NCI-H2227 (cell line): ENCODE measurements around the gene VEZF1.

Source experiments
- DNase-seq: peaks from one replicate; lab custom pipeline; 2025; ENCODE audit not compliant: unreplicated experiment; lab: John Stamatoyannopoulos, UW

VEZF1 gene, protein sequence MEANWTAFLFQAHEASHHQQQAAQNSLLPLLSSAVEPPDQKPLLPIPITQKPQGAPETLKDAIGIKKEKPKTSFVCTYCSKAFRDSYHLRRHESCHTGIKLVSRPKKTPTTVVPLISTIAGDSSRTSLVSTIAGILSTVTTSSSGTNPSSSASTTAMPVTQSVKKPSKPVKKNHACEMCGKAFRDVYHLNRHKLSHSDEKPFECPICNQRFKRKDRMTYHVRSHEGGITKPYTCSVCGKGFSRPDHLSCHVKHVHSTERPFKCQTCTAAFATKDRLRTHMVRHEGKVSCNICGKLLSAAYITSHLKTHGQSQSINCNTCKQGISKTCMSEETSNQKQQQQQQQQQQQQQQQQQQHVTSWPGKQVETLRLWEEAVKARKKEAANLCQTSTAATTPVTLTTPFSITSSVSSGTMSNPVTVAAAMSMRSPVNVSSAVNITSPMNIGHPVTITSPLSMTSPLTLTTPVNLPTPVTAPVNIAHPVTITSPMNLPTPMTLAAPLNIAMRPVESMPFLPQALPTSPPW

DNA sequence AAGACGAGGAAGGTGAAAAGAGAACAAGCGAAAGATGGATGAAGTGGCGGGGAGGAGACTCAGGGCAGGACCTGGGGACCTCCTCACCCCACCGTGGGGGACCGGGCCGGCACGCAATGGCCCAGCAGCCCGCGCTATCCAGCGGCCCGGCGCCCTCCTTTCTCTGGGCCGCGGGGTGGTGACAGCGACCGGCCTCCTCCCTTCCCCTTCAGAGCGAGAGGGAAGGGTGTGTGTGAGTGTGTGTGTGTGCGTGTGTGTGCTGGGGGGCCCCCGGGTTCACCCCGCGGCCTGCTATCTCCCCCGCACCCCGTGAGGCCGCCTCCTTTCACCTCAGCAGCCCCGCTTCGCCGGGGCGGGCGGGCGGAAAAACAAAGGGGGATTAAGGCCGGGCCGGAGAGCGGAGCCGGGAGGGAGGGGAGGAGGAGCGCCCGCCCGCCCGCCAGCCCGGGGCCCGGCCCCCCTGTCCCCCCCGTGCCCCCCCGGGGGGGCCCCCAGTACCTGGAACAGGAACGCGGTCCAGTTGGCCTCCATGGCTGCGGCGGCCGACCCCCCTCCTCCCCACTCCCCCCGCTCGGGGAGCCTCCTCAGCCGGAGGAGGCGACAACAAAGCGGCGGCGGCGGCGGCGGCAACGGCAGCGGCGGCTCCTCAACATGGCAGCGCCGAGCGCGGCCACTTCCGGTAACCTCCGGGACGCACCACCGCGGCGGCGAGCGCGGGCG, at the start of gene VEZF1:
Gene VEZF1, minus strand, starts transcription at position 674 of the 720 bp plus-strand sequence. Its CDS starts 143 bp downstream, at position 531.
- peak; percentile 88 for DNase-seq

DNA sequence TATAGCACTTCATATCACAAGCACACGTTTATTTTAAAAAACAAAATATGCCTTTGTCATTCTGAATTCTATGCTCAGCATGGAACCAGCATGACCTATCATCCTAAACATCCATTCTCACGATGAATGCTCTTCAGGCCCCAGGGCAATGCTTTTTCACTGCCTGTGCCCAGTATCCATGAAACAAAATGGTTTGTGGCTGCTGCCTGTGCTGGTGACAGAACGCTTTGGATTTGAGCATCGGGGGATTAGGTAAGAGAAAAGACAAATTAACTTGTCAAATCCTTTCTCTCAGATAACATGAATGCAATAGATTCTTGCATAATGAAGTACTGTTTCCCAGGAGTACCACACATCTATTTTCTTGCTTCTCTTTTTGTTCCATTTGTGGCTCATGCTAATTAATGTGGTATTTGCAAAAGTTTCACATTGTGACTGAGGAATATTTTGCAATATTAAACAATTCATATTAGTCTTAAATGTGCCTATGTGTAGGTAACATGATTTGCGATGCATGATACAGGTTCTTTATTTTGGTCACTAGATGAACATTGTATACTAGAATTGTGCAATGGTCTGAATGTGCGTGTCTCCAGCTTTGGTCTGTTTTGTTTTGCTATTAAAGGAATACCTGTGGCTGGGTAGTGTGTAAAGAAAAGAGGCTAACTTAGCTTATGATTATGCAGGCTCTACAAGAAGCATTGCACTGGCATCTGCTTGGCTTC, 44.8 kb upstream of the VEZF1 start:
- no peak for DNase-seq

DNA sequence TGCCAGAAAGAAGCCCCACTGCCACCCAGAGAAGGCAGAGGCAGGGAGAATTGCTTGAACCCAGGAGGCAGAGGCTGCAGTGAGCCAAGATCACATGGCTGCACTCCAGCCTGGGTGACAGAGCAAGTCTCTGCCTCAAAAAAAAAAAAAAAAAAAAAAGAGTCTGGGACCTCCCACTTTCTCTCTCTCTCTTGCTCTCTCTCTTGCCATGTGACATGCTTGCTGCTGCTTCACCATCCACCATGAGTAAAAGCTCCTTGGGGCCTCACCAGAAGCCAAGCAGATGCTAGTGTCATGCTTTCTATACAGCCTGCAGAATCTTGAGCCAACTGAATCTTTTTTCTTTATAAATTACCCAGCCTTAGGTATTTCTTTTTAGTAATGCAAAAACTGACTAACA, 40.5 kb upstream of the VEZF1 start:
- DNase-seq, result no peak

DNA sequence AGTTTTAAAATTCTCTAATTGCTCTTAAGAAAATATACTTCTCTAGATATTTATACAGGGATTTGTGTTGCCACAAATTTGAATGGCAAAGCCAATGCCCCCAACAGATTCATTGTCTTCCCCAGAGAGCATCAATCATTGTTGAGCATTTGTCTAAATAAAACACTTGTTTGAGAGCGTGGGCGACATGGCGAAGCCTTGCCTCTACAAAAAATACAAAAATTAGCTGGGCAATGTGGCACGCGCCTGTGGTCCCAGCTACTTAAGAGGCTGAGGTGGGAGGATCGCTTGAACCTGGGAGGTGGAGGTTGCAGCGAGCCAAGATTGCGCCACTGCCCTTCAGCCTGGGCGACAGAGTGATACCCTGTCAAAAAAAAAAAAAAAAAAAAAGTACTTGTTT, 32.3 kb upstream of the VEZF1 start:
- peak; percentile 34 for DNase-seq

DNA sequence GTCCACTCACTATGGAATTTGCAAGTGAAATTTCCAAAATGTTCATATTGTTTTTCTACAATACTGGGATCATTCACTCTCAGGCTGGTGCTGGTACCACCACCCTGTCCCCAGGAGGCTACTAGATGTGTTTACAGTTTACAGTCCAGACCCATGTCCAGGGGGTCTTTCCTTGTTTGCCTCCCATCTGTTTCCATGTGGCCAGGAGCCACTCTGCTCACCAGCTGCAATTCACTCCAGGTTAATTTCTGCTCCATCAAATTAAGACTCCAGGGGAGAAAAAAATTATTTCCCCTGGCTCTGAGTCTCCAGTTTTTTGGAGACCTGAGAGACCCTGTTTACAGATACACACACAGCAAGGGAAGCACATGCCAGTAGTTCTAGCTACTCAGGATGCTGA, 31.5 kb upstream of the VEZF1 start:
- DNase-seq, result no peak

DNA sequence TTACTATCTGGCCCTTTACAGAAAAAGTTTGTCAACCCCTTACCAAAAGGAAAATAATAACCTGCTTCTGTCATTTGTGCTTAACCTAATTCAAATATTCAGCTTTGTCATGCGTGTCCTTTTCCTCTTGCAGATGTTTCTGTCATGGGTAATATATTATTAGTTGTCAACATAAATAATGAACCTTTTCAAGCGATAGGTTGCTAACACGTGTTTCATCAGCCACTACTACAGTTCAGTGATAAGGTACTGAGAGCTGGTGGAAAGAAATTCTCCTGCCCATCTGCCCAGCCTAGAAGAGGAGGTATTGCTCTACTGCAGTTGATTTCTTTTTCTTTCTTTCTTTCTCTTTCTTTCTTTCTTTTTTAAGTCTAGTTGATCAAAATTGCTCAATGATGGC, 31.0 kb upstream of the VEZF1 start:
- no peak for DNase-seq

DNA sequence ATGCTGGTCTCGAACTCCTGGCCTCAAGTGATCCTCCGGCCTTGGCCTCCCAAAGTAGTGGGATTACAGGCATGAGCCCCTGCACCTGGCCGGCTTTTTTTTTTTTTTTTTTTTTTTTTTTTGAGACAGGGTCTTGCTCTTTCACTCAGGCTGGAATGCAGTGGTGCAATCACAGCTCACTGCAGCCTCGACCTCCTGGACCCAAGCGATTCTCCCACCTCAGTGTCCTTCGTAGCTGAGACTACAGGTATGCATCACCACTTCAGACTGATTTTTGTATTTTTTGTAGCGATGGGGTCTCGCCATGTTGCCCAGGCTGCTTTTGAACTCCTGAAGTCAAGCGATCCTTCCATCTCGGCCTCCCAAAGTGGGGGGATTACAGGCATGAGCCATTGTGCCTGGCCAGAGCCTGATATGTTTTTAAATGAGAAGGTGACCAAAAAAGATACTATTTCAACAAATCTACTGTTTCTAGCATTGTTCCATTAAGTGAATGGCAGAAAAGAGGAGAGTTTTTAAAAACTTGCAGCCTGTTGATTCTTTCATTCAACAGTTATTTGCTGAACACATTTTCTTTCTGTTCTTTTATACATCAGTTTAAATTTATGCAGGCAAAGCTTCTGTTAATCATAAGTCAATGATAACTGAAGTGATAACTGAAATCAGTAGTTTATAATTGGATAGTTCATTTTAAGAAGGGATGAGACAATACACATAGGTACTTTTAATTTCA, 22.2 kb upstream of the VEZF1 start:
- no peak for DNase-seq

DNA sequence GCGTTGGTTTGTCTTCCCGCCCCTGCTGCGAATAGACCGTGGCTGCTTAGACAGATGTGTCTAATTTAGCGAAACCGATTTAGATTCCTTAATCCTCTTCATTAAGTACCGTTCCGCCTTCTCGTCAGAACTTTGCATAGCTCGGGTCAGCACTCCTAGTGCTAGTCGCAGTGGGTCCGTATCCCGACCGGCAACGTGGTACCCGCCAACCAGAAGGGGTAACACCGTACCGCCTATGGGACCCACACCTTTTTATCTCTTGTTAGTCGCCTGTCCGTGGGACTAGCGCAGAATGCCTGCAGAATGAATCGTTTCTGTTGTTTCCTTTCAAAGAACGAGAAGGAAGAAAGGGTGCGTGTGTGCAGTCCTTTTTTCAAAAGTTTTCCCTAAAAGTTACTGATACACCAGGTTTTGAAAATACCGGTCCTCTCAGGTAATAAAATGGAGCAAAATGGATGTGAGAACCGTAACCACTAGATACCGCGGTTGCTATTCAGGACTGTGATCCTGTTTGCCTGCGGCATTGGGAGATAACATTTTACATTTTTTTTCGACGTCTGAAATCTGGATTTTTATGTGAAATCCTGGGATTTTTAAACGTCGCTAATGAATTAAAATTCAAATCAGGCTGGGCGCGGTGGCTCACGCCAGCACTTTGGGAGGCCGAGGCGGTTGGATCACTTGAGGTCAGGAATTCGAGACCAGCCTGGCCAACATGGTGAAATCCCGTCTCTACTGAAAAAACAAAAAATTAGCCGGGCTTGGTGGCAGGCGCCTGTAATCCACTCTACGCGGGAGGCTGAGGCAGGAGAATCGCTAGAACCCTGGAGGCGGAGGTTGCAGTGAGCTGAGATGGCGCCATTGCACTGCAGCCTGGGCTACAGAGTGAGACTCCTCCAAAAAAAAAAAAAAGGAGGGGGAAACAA, 20.0 kb upstream of the VEZF1 start:
- peak; percentile 64 for DNase-seq

DNA sequence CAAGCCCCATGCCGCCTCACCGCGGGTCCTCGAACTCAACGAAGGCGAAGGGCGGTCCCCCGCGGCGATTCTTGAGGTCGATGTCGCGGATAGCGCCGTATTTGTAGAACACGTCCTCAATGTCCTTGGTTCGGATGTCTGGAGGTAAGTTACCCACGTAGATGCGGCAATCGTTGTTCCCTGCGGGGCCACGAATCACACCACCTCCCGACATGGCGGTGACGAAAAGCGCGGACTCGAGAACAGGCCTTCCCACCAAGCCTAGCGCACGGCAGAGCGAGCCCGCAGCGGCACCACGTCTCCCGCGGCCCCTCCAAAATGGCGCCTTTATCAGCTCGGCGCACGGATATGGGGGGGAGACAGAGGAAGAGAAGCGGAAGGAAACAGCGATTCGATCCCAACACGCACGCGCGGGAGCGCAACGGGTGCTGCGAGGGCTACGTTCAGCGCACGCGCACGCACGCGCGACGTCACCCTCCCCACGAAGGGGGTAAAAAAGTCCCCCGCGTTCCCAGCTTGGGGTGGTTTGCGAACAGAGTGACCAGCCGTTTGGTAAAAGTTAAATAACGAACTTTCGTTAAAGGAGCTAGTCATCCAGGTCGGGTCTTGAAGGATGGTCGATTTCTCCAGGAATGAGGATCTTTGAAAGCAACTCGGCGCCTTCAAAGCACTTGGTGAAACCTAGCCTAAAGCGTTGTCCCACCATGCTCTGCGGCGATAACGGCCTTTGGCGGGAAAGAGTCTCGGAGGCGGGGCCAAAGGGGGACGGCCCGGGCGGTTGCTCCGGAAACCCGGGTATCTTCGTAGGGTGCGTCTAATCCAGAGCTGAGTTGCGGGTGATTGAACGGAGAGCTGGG, 19.1 kb upstream of the VEZF1 start, which contains the start of gene SRSF1:
Gene SRSF1, minus strand, starts transcription at position 323 of the 857 bp plus-strand sequence. Its CDS starts 109 bp downstream, at position 214.
- peak; percentile 100 for DNase-seq

DNA sequence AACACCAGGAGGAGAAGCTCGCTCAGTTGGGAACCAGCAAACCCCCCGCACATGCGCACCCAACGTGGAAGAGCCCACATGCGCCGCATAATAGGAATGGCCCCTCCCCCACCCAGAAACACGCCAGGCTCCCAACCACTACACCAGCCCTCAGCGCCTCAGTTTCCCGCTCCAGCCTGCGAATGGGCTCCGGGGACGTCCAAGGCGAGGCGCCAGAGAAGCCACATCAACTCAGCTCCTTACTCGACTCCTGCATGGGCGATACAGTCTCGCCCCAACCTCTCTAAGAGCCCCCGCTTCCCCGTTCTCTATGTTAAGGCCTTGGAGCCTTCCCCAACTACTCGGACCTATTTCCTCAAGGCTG, 18.5 kb upstream of the VEZF1 start:
- peak; percentile 83 for DNase-seq

DNA sequence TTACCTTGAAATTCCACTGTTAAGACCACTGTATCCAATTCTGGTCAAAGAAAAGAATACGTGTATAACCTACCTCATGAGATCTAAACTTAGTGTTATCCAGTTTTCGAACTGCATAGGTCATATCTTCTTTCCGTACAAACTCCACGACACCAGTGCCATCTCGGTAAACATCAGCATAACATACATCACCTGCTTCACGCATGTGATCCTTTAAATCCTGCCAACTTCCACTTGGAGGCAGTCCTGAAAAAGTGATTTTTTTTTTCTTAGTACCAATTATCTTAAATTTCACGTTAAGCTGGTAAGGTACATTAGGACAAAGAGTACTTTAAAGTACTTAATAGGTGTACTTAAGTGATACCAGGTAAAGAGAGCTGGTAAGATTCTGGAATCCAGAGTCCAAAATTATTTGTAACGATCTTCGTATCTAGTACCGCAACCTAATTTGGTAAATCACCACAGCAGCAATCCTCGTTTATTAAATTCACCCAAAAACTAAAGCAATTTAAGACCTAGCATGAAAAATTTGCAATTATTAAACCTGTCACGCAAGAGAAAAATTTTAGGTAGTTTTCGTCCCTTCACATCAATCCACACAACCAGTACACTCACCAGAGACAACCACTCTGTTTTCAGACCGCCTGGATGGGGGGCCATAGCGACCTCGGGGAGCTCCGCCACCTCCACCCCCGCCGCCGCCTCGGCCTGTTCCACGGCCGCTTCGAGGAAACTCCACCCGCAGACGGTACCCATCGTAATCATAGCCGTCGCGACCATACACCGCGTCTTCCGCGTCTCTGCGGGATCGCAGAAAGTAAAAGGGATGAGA, 17.9 kb upstream of the VEZF1 start:
- DNase-seq, result no peak

DNA sequence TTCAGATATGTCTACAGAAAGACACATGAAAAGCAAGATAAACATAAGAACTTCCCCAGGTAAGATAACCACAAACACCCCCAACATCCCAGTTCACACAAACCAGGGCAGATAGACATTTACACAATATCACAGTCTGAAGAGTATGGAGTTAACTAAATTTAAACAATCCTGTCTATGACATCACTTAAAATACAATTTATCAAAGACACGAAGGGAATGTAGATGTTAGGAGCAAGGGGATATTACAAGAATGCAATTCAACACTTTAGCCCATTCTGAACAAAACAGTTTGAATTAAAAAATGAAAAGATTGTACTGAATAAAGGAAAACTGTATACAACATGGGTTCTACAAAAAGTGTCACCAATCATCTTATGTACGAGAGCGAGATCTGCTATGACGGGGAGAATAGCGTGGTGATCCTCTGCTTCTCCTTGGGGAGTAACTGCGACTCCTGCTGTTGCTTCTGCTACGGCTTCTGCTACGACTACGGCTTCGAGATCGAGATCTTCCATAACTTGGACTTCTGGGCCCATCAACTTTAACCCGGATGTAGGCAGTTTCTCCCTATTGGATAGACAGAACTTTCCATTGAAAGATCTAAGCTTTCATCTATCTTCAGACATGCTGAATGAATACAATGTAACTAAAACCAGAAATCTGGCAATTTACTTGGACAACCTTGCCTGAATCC, 17.1 kb upstream of the VEZF1 start:
- DNase-seq, result no peak

DNA sequence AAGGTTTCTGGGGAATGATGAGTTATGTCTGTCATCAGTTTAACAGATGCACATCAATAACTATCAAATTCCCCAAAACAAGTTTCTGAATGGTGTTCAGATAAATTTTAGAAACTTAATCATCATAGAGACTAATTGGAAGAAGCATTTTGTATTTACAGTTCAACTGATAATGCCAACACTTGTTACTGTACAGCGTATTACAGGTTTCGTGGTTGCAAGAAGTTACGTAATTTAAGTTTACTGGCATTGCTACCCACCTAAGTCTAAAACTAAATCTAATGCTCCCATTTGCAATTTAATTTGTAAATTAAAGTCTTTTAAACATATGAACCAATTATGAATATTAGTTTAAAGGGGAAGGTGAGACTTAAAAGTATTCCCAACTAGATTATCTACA, 16.0 kb upstream of the VEZF1 start:
- no peak for DNase-seq

DNA sequence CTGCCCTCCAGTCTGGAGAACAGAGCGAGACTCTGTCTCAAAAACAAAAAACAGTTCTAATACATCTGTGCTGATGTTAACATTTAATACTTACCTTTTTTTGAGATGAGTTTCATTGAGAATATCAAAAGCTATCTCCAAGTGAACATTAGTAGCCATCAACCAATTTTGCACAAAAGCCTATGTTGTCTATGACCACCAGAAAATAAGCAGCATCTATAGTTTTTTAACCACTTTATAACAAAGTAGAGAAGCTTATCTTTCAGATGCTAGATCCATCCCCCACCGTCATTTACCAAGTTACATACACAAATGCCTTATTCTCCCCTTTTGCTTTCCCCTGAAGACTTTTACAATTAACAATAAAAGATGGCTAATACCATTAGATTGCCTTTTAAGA, 14.9 kb upstream of the VEZF1 start:
- DNase-seq, result no peak

DNA sequence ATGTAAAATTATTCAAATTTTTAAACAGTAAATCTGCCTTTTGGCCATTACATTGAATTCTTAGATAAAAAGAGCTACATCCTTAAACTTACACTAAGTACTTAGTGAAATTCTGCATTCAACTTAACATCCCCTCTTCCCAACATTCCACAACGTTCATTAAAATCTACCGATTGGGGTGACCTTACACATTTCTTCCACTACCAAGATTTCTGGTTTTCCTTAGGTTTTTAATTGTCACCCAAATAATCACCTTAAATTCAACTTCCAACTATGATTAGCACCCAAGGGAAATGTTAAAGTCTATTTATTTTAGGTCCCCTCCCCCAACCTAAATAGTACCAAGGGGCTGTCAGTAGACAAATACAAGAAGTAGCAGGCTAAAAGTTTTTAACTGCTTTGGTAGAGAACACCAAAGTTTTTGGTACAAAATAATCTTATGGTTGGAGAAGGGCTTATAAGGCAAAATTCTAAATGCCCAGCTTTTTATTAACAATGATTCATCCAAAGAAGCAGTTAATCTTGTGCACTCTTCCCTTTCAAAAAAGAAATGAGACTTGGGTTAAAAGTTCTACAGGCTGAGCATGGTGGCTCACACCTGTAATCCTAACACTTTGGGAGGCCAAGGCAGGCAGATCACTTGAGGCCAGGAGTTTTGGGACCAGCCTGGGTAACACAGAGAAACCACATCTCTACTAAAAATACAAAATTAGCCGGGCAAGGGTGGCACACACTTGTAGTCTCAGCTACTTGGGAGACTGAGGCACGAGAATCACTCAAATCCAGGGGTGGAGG, 14.3 kb upstream of the VEZF1 start:
- no peak for DNase-seq

DNA sequence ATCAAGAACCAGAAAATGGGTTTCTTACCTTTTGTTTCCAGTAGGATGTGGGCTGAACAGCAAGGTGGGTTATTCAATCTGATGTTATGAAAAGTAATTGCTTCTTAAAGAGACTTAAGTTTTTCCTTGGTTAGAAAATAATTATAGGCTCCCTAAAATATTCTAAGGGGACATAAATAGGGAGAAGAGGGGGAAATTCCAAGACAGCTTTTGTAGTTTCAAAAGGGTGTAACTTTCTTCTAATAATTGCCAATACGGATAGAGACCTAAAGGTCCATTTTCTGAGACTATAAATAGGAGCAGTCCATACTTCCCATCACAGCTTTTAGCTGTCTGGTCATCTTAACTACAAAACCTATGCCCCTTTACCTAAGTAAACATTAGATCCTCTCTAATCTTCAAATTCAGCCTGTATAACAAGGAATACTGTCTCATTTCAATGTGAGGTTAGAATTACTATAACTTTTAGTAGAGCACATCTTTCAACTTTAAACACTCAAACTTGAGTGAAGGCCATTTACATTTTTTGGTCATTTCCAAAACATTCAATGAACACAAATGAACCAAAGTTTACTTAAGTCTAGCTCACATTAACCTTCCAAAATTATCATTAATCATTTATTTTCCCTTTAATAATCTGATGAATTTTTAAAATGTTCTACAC, 13.5 kb upstream of the VEZF1 start:
- no peak for DNase-seq
